Spleen (tissue), 7 donors: ENCODE measurements around the gene LBHD1.

ENCODE experiments used
- CTCF ChIP-seq, 11 experiments: fragments of 200-600 bp in 7 of 11; fragments of 450-650 bp in 4 of 11; sonication (generic) in 4 of 11; IDR thresholded peaks in 8 of 11; conservative IDR thresholded peaks in 3 of 11; 1 replicate in 7 of 11; 2 replicates in 4 of 11; pipeline versions ENCODE4 v1.4.0 to v1.8.0; 2016 to 2021; ENCODE audit warnings: antibody characterized with exemption in 11 of 11, inconsistent platforms in 4 of 11, mild to moderate bottlenecking in 1 of 11
- POLR2AphosphoS5 ChIP-seq, 3 donors: sonication (generic); formaldehyde crosslinking; IDR thresholded peaks; one replicate each; pipeline ENCODE4 v1.5.1; 2017; ENCODE audit warnings: antibody characterized with exemption in 3 of 3
- donor health status: DM: no; HTN: no; CAD: no; lungs with moderate emphysema.
- donor health status: DM: no; HTN: no; CAD: no.
- donor health status: DM: no; HTN: no; CAD: no.

GRCh38 chr11:62665599-62666258 lies 6.3 kb downstream of the LBHD1 start:
- TF ChIP-seq POLR2AphosphoS5 (IDR thresholded peaks at IDR 0.05) (no peak), CTCF (IDR thresholded peaks at IDR 0.05 in 8 of 11, conservative IDR thresholded peaks at IDR 0.05 in 3 of 11) (no peak)
